Measurements from ENCODE around the gene ADNP2.

ADNP2 gene

DNA sequence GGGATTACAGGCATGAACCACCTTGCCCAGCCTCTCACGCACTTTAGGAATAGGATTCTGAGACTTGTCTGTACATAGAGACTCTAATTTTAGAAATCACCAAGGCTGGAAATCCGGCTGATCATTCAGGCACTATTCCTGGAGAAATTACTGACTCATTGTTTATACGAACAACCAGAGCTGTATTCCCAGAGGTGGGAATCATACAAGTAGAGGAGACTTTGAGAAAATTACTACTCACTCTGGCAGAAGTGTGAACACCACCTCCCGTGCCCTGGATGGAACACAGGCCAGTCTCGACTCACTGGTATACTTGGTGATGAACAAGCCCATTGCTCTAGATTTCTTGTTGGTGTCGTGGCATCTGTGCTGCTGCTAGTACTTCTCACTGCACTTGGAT lies 5.8 kb upstream of the ADNP2 start:
- POLR2A ChIA-PET, result no interaction called here
- CTCF ChIA-PET, result interaction anchor here (0.9 kb wide), 1 partner anchor 10 kb away, joined by 3 read pairs; no protein-coding TSS in a partner anchor
- TF ChIP-seq, protein P1, sequence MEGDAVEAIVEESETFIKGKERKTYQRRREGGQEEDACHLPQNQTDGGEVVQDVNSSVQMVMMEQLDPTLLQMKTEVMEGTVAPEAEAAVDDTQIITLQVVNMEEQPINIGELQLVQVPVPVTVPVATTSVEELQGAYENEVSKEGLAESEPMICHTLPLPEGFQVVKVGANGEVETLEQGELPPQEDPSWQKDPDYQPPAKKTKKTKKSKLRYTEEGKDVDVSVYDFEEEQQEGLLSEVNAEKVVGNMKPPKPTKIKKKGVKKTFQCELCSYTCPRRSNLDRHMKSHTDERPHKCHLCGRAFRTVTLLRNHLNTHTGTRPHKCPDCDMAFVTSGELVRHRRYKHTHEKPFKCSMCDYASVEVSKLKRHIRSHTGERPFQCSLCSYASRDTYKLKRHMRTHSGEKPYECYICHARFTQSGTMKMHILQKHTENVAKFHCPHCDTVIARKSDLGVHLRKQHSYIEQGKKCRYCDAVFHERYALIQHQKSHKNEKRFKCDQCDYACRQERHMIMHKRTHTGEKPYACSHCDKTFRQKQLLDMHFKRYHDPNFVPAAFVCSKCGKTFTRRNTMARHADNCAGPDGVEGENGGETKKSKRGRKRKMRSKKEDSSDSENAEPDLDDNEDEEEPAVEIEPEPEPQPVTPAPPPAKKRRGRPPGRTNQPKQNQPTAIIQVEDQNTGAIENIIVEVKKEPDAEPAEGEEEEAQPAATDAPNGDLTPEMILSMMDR (IDR thresholded peaks at IDR 0.05; ENCODE audit: control extremely low read depth, extremely low read depth, low read depth, missing control alignments), result no peak
- no peak for DNase-seq (ENCODE audit: extremely low spot score)

DNA sequence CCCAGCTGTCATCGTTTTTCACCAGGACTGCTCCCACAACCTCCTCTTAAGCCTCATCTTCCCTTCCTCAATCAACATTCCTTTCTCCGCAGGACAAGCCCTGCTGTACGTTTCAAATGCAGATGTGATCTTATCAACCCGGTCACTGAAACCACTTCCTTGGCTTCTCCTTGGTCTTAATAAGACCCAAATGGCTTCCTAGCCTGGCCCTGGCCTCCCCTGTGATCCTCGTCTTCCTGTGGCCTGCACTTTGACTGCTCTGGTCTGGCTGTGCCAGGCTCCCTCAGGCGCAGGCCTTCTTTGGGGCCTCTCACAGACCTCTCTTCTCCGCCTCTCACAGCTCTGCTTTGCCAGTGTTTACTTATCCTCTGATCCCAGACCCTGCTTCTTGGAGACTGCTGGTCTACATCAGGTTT lies 4.7 kb upstream of the ADNP2 start:
- DNase-seq (ENCODE audit: extremely low spot score), result no peak
- CTCF ChIA-PET, result interaction anchor here (1.6 kb wide), 1 partner anchor 26 kb away, joined by 3 read pairs; no protein-coding TSS in a partner anchor
- TF ChIP-seq, protein P1 (IDR thresholded peaks at IDR 0.05; ENCODE audit: control extremely low read depth, extremely low read depth, low read depth, missing control alignments), result no peak
- POLR2A ChIA-PET, result no interaction called here

DNA sequence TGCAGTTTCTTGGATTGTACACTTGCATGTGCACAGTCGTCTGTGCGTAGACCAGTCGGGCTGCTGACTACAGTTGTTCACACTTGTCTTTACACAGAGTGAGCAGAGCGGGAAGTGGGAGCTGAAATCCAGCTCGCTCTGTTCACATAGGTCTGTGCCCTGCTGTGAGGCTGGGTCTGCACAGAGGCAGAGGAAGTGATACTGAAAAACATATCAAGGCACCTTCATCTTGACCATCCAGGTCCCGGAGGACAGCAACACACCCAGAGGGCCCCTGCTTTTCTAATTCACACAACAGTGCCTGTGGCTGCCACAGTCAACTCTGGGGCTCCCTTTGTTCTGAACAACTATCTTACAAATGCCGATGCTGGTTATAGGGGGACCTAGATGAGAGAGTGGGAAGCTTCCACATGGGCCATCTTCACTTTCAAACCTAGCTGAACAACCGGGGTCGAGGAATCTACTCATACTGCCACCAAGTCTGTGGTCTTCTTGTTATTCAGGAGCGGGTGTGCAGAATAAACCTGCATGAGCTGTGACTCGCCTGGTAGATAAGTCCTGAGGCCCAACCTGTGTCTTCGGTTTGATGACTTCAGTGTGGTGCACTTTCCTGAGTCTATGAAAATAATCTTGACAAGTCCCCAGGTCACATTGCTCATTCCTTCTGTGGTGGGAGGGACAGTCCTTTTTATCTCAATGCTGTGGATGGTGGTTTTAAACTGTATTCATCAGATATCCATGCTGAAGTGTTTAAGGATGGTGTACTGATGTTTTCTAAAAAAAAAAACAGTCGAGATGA lies 3.5 kb upstream of the ADNP2 start:
- TF ChIP-seq, protein P1 (IDR thresholded peaks at IDR 0.05; ENCODE audit: control extremely low read depth, extremely low read depth, low read depth, missing control alignments), result no peak
- ChIA-PET POLR2A (no interaction called here), CTCF (interaction anchor here (1.1 to 1.6 kb wide), 2 partner anchors 27 to 71 kb away, joined by 3 read pairs; partner anchors contain the start of gene RBFA)
- peak; percentile 40 for DNase-seq (ENCODE audit: extremely low spot score)

DNA sequence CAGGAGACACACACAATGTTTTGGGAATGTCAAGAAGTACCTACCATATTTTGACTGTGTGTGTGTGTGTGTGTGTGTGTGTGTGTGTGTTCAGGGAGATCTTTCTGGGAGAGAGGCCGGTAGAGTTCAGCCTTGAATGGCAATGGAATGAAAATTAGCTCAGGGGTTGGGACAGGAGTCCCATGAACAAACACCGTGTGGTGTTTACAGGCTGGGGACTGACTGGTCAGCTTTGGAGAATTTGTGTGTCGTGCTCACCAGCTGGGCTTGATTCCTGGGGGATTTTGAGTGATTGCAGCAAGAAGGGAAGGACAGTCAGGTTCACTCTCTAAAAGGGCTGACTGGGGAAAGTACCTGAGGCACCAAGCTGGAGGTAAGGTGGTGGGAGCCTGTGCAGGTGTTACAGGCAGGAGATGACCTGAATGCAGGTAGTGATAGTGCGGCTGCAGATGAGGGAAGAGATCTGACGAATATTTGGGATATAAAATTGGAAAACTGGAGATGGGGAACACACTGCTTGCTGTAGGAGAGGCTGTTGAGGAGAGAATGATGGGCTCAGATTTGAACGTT lies 2.5 kb upstream of the ADNP2 start:
- CTCF ChIA-PET, result interaction anchor here (1.1 kb wide), 1 partner anchor 72 kb away, joined by 3 read pairs; the partner anchor contains the start of gene RBFA
- no peak for DNase-seq (ENCODE audit: extremely low spot score)
- TF ChIP-seq, protein P1 (IDR thresholded peaks at IDR 0.05; ENCODE audit: control extremely low read depth, extremely low read depth, low read depth, missing control alignments), result no peak
- POLR2A ChIA-PET, result no interaction called here

DNA sequence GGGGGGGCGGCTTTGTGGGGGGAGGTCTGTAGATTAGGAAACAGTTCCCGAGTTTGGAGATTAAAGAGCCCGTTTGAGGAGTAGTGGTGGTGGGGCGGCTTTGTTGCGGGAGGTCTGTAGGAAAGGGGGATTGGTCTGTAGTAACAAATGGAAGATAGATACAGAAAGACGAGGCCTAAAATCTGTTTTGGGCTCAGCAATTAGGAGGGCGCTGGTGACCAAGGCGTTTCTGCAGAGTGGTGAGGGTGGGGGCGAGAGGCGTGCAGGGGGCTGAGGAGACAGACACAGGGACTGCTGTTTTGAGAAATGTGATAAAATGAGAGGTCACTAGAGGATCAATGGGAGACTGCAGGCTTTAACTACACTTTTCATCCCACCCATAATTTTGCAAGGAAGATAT lies 1.6 kb upstream of the ADNP2 start:
- POLR2A ChIA-PET, result no interaction called here
- no peak for DNase-seq (ENCODE audit: extremely low spot score)
- TF ChIP-seq, protein P1 (IDR thresholded peaks at IDR 0.05; ENCODE audit: control extremely low read depth, extremely low read depth, low read depth, missing control alignments), result no peak
- CTCF ChIA-PET, result no interaction called here

DNA sequence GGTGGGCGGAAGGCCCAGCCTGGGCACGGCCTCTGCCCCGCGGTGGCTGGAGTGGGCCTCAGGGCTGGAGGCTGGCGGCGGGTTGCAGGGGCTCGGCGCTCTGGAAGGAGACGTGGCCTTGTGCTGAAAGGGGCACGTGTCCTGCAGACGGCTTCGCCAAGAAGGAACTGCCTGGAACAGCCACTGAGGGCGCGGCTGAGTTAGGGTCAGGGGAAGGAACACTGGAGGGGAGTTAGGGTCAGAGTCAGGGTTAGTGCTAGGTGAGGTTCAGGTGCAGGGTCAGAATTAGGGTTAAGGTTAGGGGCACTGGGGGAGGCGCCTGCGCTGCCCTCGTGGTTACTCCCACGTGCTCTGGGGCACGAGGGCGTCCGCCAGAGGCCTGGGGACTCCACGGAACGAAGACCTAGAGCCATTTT lies 933 bp upstream of the ADNP2 start:
- DNase-seq (ENCODE audit: extremely low spot score), result no peak
- POLR2A ChIA-PET, result interaction anchor here (1.1 to 1.3 kb wide), 2 partner anchors 40 to 75 kb away, joined by 3 to 4 read pairs; no protein-coding TSS in a partner anchor
- CTCF ChIA-PET, result no interaction called here
- TF ChIP-seq, protein P1 (IDR thresholded peaks at IDR 0.05; ENCODE audit: control extremely low read depth, extremely low read depth, low read depth, missing control alignments), result no peak
